Transverse colon (tissue), 4 donors: Measurements from ENCODE around the gene GPLD1.

ENCODE experiments used
- CTCF ChIP-seq, 5 experiments: fragments of 200-600 bp in 3 of 5; fragments of 450-650 bp in 2 of 5; sonication (generic) in 3 of 5; IDR thresholded peaks; 1 replicate in 2 of 5; 2 replicates in 3 of 5; pipeline ENCODE4 v1.5.1; 2016 to 2017; ENCODE audit warnings: antibody characterized with exemption in 5 of 5, inconsistent platforms in 3 of 5, mild to moderate bottlenecking in 2 of 5, moderate library complexity in 1 of 5
- POLR2A ChIP-seq: fragments of 450-650 bp; IDR thresholded peaks from one replicate; pipeline ENCODE4 v1.6.1; 2016; ENCODE audit warnings: antibody characterized with exemption, mild to moderate bottlenecking, moderate library complexity
- POLR2AphosphoS5 ChIP-seq, 3 donors: sonication (generic); formaldehyde crosslinking; IDR thresholded peaks; one replicate each; pipeline ENCODE4 v1.6.1; 2016; ENCODE audit warnings: antibody characterized with exemption in 3 of 3

GRCh38 chr6:24396824-24397223 is 92.6 kb downstream of the GPLD1 start:
- TF ChIP-seq POLR2A (no peak), POLR2AphosphoS5 (IDR thresholded peaks at IDR 0.05) (no peak), CTCF (IDR thresholded peaks at IDR 0.05) (no peak)
